ENCODE measurements around the gene MYOZ3. TPM values are rescaled to one million over a fixed set of nuclear protein-coding genes. Genes with fewer than 3 reads are reported as not detected.
A peak's percentile ranks its signal among the peaks of the same experiment; 100 is the strongest.

MYOZ3 gene
- total RNA-seq, 1 experiment from 2014 or later: not detected

DNA sequence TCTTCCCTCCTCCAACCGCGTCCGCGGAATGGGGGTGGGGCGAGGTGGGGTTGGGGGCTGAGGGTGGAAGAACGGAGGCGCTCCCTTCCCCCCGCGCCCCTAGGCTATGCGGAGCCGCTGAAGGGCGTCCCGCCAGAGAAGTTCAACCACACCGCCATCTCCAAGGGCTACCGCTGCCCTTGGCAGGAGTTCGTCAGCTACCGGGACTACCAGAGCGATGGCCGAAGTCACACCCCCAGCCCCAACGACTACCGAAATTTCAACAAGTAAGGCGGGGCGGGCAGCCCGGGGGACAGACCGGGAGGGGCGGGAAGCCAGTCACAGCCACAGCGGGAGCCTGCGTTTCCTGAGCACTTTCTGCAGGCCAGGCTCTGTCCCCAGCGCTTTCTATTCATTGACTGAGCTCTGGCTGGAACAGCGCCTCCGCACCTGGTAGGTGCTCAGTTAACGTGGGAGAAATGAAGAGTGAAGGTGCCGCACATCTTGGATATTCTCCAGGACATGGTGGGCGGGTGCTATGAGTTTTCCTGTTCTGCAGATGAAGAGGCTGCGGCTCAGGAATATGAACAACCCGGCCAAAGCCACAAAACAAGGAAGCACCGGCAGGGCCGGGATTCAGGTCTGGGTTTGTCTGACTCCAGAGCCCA, 11.3 kb downstream of the MYOZ3 start:
- Histone ChIP-seq H3K9me3 (ENCODE audit: low read length) (no peaks in the 10 kb centered on the region), H2AFZ (ENCODE audit: low read length) (peak overlapping the region; percentile 56), H3K4me1 (ENCODE audit: insufficient read depth, low read length) (peaks cover 11% of the 10 kb centered on the region; the same call in 1 of the 2 replicates), H3F3A (ENCODE audit: low read length, unreplicated experiment) (no peaks in the 10 kb centered on the region), H3K4me2 (ENCODE audit: low read length) (peak overlapping the region; percentile 42), H3K9ac (ENCODE audit: low read length) (no peak overlapping the region), H3K9me2 (replicated peaks; ENCODE audit: low read length) (no peaks in the 10 kb centered on the region), H4K20me1 (ENCODE audit: low read length) (no peaks in the 10 kb centered on the region), H3K27me3 (ENCODE audit: low read length) (no peaks in the 10 kb centered on the region), H3K36me3 (ENCODE audit: low read depth, low read length) (no peaks in the 10 kb centered on the region), H3K4me3 (ENCODE audit: low read length) (peak overlapping the region; percentile 40; the same call in 1 of the 2 replicates), H3K79me2 (ENCODE audit: low read length) (no peaks in the 10 kb centered on the region), H3K27ac (ENCODE audit: low read length) (no peak overlapping the region)
- peak; percentile 24 for DNase-seq
- intact Hi-C loops (cut with micrococcal nuclease): no loop called here
- CTCF ChIA-PET: no interaction called here
- no TSS peak for BruUV-seq (replicated peaks)
- POLR2A ChIA-PET (ENCODE audit: unreplicated experiment): interaction anchor here (0.7 kb wide), 1 partner anchor 178 kb away, joined by 4 read pairs; no protein-coding TSS in a partner anchor
- peak; percentile 29 for ATAC-seq
- TF ChIP-seq EZH2phosphoT487 (IDR thresholded peaks at IDR 0.05; ENCODE audit: borderline replicate concordance, low read length): no peak
- TF ChIP-seq, protein P1, sequence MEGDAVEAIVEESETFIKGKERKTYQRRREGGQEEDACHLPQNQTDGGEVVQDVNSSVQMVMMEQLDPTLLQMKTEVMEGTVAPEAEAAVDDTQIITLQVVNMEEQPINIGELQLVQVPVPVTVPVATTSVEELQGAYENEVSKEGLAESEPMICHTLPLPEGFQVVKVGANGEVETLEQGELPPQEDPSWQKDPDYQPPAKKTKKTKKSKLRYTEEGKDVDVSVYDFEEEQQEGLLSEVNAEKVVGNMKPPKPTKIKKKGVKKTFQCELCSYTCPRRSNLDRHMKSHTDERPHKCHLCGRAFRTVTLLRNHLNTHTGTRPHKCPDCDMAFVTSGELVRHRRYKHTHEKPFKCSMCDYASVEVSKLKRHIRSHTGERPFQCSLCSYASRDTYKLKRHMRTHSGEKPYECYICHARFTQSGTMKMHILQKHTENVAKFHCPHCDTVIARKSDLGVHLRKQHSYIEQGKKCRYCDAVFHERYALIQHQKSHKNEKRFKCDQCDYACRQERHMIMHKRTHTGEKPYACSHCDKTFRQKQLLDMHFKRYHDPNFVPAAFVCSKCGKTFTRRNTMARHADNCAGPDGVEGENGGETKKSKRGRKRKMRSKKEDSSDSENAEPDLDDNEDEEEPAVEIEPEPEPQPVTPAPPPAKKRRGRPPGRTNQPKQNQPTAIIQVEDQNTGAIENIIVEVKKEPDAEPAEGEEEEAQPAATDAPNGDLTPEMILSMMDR (conservative IDR thresholded peaks at IDR 0.05; ENCODE audit: low read depth, low read length): no peak
- TF ChIP-seq EZH2 (IDR thresholded peaks at IDR 0.05; ENCODE audit: low read length, unreplicated experiment): no peak

DNA sequence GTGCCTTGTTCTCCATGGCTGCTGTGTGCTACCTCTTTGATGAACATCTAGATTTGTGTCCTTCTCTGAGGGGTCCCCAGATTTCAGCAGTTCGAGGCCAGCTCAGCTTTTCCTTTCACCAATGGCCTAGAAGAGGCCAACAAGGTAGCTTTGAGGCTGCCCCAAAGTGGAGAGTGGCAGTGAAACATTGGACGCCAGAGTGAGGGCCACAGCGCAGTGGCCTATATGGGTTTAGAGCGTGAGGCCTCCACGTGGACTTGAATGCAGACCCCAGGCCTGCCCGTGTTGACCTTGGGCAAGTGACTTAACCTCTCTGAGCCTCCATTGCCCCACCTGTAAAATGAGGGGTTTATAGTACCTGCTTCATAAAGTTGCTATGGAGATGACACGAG, 11.8 kb downstream of the MYOZ3 start:
- TF ChIP-seq EZH2phosphoT487 (IDR thresholded peaks at IDR 0.05; ENCODE audit: borderline replicate concordance, low read length): no peak
- TF ChIP-seq, protein P1 (conservative IDR thresholded peaks at IDR 0.05; ENCODE audit: low read depth, low read length): no peak
- no peak for TF ChIP-seq EZH2 (IDR thresholded peaks at IDR 0.05; ENCODE audit: low read length, unreplicated experiment)
- intact Hi-C loops (cut with micrococcal nuclease): no loop called here
- no peak for ATAC-seq
- no peaks in the 10 kb centered on the region for H3F3A ChIP-seq (ENCODE audit: low read length, unreplicated experiment)
- H4K20me1 ChIP-seq (ENCODE audit: low read length): no peaks in the 10 kb centered on the region
- no peaks in the 10 kb centered on the region for H3K36me3 ChIP-seq (ENCODE audit: low read depth, low read length)
- H2AFZ ChIP-seq (ENCODE audit: low read length): peak overlapping the region; percentile 56
- no peaks in the 10 kb centered on the region for H3K9me3 ChIP-seq (ENCODE audit: low read length)
- no peaks in the 10 kb centered on the region for H3K27me3 ChIP-seq (ENCODE audit: low read length)
- H3K4me3 ChIP-seq (ENCODE audit: low read length): peak overlapping the region; percentile 40; the same call in 1 of the 2 replicates
- CTCF ChIA-PET: no interaction called here
- no peaks in the 10 kb centered on the region for H3K9me2 ChIP-seq (replicated peaks; ENCODE audit: low read length)
- peaks cover 11% of the 10 kb centered on the region; the same call in 1 of the 2 replicates for H3K4me1 ChIP-seq (ENCODE audit: insufficient read depth, low read length)
- no peaks in the 10 kb centered on the region for H3K79me2 ChIP-seq (ENCODE audit: low read length)
- no peak overlapping the region for H3K27ac ChIP-seq (ENCODE audit: low read length)
- BruUV-seq (replicated peaks): no TSS peak
- DNase-seq: no peak
- H3K9ac ChIP-seq (ENCODE audit: low read length): no peak overlapping the region
- POLR2A ChIA-PET (ENCODE audit: unreplicated experiment): no interaction called here
- peak overlapping the region; percentile 42 for H3K4me2 ChIP-seq (ENCODE audit: low read length)

DNA sequence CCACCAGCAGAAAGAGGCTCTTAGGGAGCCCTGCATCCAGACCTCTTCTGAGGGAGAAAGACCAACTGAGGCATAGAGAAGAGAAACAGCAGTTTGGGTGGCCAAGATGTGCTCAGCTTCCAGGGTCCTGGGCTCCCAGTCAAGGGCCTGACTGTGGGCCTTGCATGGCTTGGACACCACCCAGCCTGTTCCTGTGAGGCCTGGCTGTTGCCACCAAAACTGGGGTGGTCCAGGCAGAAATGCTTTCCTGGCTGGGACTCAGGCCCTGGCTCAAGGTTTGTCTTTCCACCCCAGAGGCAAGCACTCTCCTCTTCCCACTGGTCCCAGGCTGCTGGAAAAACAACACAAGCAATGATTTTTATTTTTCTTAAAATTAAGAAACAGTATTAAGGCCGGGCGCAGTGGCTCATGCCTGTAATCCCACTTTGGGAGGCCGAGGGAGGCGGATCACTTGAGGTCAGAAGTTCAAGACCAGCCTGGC, 13.3 kb downstream of the MYOZ3 start:
- TF ChIP-seq EZH2 (IDR thresholded peaks at IDR 0.05; ENCODE audit: low read length, unreplicated experiment) (no peak), EZH2phosphoT487 (IDR thresholded peaks at IDR 0.05; ENCODE audit: borderline replicate concordance, low read length) (no peak)
- TF ChIP-seq, protein P1 (conservative IDR thresholded peaks at IDR 0.05; ENCODE audit: low read depth, low read length): no peak
- no peaks in the 10 kb centered on the region for H3K36me3 ChIP-seq (ENCODE audit: low read depth, low read length)
- no TSS peak for BruUV-seq (replicated peaks)
- no peaks in the 10 kb centered on the region for H3K9me3 ChIP-seq (ENCODE audit: low read length)
- no peaks in the 10 kb centered on the region for H3K27me3 ChIP-seq (ENCODE audit: low read length)
- no peak overlapping the region for H2AFZ ChIP-seq (ENCODE audit: low read length)
- H3K4me2 ChIP-seq (ENCODE audit: low read length): no peak overlapping the region
- H3F3A ChIP-seq (ENCODE audit: low read length, unreplicated experiment): no peaks in the 10 kb centered on the region
- ATAC-seq: no peak
- POLR2A ChIA-PET (ENCODE audit: unreplicated experiment): no interaction called here
- H4K20me1 ChIP-seq (ENCODE audit: low read length): no peaks in the 10 kb centered on the region
- no peak overlapping the region for H3K27ac ChIP-seq (ENCODE audit: low read length)
- H3K4me3 ChIP-seq (ENCODE audit: low read length): no peak overlapping the region
- no peaks in the 10 kb centered on the region for H3K79me2 ChIP-seq (ENCODE audit: low read length)
- CTCF ChIA-PET: no interaction called here
- intact Hi-C loops (cut with micrococcal nuclease): no loop called here
- H3K9me2 ChIP-seq (replicated peaks; ENCODE audit: low read length): no peaks in the 10 kb centered on the region
- peaks cover 11% of the 10 kb centered on the region; the same call in 1 of the 2 replicates for H3K4me1 ChIP-seq (ENCODE audit: insufficient read depth, low read length)
- DNase-seq: no peak
- no peak overlapping the region for H3K9ac ChIP-seq (ENCODE audit: low read length)

All from PC-3 (cell line).